ENCODE results near the gene ZNF569.
"Not testable (repeated sequence)": the region's sequence is repeated elsewhere in the genome, so short reads cannot be mapped to it uniquely, and the experiment has no call there.

ZNF569 gene

GRCh38 chr19:37466798-37467607 lies at the start of gene ZNF569:
ZNF569 (minus strand) TSS chr19:37467444; CDS start chr19:37444921, 22,523 bp downstream.
- in situ Hi-C loops (cut with MboI; ENCODE audit: low sequenced_read_pairs) = no loop called here

- in situ Hi-C loops (cut with MboI; ENCODE audit: low sequenced_read_pairs) = no loop called here
Measured at GRCh38 chr19:37513397-37513796, 46.2 kb upstream of the ZNF569 start.

GRCh38 chr19:37511821-37512220 lies 44.6 kb upstream of the ZNF569 start:
- in situ Hi-C loops (cut with MboI; ENCODE audit: low sequenced_read_pairs) = no loop called here

- in situ Hi-C loops (cut with MboI; ENCODE audit: low sequenced_read_pairs) = no loop called here
Measured at GRCh38 chr19:37511186-37511585, 43.9 kb upstream of the ZNF569 start.

- in situ Hi-C loops (cut with MboI; ENCODE audit: low sequenced_read_pairs) = no loop called here
Measured at GRCh38 chr19:37507167-37507464, 39.9 kb upstream of the ZNF569 start.

GRCh38 chr19:37506387-37507166 lies 39.3 kb upstream of the ZNF569 start, which contains the start of gene ZNF793:
ZNF793 (plus strand) TSS chr19:37506939; CDS start chr19:37523440, 16,501 bp downstream.
- in situ Hi-C loops (cut with MboI; ENCODE audit: low sequenced_read_pairs) = no loop called here

GRCh38 chr19:37505958-37506386 lies 38.7 kb upstream of the ZNF569 start:
- in situ Hi-C loops (cut with MboI; ENCODE audit: low sequenced_read_pairs) = no loop called here

GRCh38 chr19:37492213-37492612 lies 25.0 kb upstream of the ZNF569 start:
- in situ Hi-C loops (cut with MboI; ENCODE audit: low sequenced_read_pairs) = no loop called here

GRCh38 chr19:37484406-37485168 lies 17.3 kb upstream of the ZNF569 start:
- in situ Hi-C loops (cut with MboI; ENCODE audit: low sequenced_read_pairs) = no loop called here

GRCh38 chr19:37472165-37472564 lies 4.9 kb upstream of the ZNF569 start:
- in situ Hi-C loops (cut with MboI; ENCODE audit: low sequenced_read_pairs) = no loop called here

- in situ Hi-C loops (cut with MboI; ENCODE audit: low sequenced_read_pairs) = no loop called here
Measured at GRCh38 chr19:37470216-37470615, 3.0 kb upstream of the ZNF569 start.

GRCh38 chr19:37468961-37469777 lies 1.9 kb upstream of the ZNF569 start, which contains the start of gene ZNF570:
ZNF570 (plus strand) TSS chr19:37469356; CDS start chr19:37470355, 999 bp downstream.
- in situ Hi-C loops (cut with MboI; ENCODE audit: low sequenced_read_pairs) = no loop called here

- in situ Hi-C loops (cut with MboI; ENCODE audit: low sequenced_read_pairs) = no loop called here
Measured at GRCh38 chr19:37467608-37468090, 405 bp upstream of the ZNF569 start.

- in situ Hi-C loops (cut with MboI; ENCODE audit: low sequenced_read_pairs) = no loop called here
Measured at GRCh38 chr19:37466277-37466797, 907 bp downstream of the ZNF569 start.

GRCh38 chr19:37452500-37453245 lies 14.6 kb downstream of the ZNF569 start:
- in situ Hi-C loops (cut with MboI; ENCODE audit: low sequenced_read_pairs) = no loop called here

- in situ Hi-C loops (cut with MboI; ENCODE audit: low sequenced_read_pairs) = no loop called here
Measured at GRCh38 chr19:37413313-37414084, 53.7 kb downstream of the ZNF569 start.

GRCh38 chr19:37412700-37413099 lies 54.5 kb downstream of the ZNF569 start:
- in situ Hi-C loops (cut with MboI; ENCODE audit: low sequenced_read_pairs) = no loop called here

- in situ Hi-C loops (cut with MboI; ENCODE audit: low sequenced_read_pairs) = not testable (repeated sequence)
Measured at GRCh38 chr19:37406140-37406846, 61.0 kb downstream of the ZNF569 start.
